Osteoblast (primary cell): ENCODE results near the gene NFKBIZ. TPM values are rescaled to one million over a fixed set of nuclear protein-coding genes. Genes with fewer than 3 reads are reported as not detected.
"Not testable (repeated sequence)": the region's sequence is repeated elsewhere in the genome, so short reads cannot be mapped to it uniquely, and the experiment has no call there.

ENCODE experiments used
- DNase-seq: peaks from one replicate; pipeline ENCODE4 v3.0.0; 2011; ENCODE audit warnings: low spot score, mixed read lengths; ENCODE audit not compliant: insufficient read length; ENCODE audit errors: missing footprints
- H2AFZ ChIP-seq: 2 replicates; pipeline ENCODE4 v1.6.0; 2011; ENCODE audit warnings: mild to moderate bottlenecking, low read length
- H3K27ac ChIP-seq: 2 replicates; pipeline ENCODE4 v1.5.1; 2011; ENCODE audit warnings: mild to moderate bottlenecking, low read depth, low read length, moderate library complexity
- H3K27me3 ChIP-seq: 2 replicates; pipeline ENCODE4 v1.6.0; 2012; ENCODE audit warnings: mild to moderate bottlenecking, control low read depth, inconsistent platforms, low read length, moderate library complexity; ENCODE audit not compliant: insufficient read depth
- H3K36me3 ChIP-seq: 2 replicates; pipeline ENCODE4 v1.5.1; 2011; ENCODE audit warnings: mild to moderate bottlenecking, low read length, control low read depth, moderate library complexity; ENCODE audit not compliant: insufficient read depth
- H3K4me1 ChIP-seq: 2 replicates; pipeline ENCODE4 v1.5.1; 2011; ENCODE audit warnings: mild to moderate bottlenecking, low read length, control low read depth, moderate library complexity; ENCODE audit not compliant: insufficient read depth
- H3K4me2 ChIP-seq: 2 replicates; pipeline ENCODE4 v1.6.0; 2011; ENCODE audit warnings: mild to moderate bottlenecking, low read length; ENCODE audit not compliant: insufficient read depth
- H3K4me3 ChIP-seq: fragments of 200-600 bp; sonication (generic); 3 replicates; pipeline ENCODE4 v1.5.1; 2012; ENCODE audit warnings: mild to moderate bottlenecking, low read length, inconsistent platforms; ENCODE audit not compliant: insufficient read depth
- H3K79me2 ChIP-seq: 2 replicates; pipeline ENCODE4 v1.6.0; 2012; ENCODE audit warnings: mild to moderate bottlenecking, low read length, control low read depth, inconsistent platforms; ENCODE audit not compliant: insufficient read depth
- H3K9me3 ChIP-seq: 2 replicates; pipeline ENCODE4 v1.5.1; 2011; ENCODE audit warnings: low read depth, low read length, control low read depth
- H4K20me1 ChIP-seq: 2 replicates; pipeline ENCODE4 v1.6.0; 2012; ENCODE audit warnings: mild to moderate bottlenecking, low read length, control low read depth; ENCODE audit not compliant: insufficient read depth
- total RNA-seq: library from RNA; depleted of rRNA; stranded (reverse); fragments of >200 nt; gene quantifications from 2 replicates; pipeline ENCODE4 v1.2.3, GENCODE V29; 2012
- TF ChIP-seq, protein P1 (sequence below): IDR thresholded peaks from 2 replicates; pipeline ENCODE4 v1.5.1; 2011; ENCODE audit warnings: mild to moderate bottlenecking, low read depth, low read length, moderate library complexity; ENCODE audit errors: extremely low read depth

The NFKBIZ gene
- total RNA-seq, 1 donor = 55.0 TPM

DNA sequence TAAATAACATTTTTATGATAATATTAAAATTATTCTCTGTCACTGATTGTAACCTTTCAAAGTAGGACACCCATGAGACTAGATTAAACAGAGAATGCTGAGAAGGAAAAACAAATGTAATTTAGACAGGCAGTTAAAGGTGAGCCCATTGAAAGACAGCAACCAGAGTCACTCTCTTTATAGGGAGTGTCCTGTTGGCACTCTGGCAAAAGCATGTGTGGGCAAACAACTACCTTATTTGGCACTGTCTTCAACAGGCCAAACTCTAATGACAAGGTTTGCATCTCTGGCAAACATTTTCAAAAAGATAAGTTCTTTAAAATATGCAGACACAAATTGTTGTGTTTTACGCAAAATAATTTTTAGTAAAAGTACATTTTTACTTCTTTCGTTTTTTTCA lies 29.8 kb downstream of the NFKBIZ start:
- Histone ChIP-seq H3K79me2 (no peaks in the 10 kb centered on the region), H3K4me3 (no peak overlapping the region), H3K9me3 (no peaks in the 10 kb centered on the region), H3K27ac (no peak overlapping the region), H4K20me1 (no peaks in the 10 kb centered on the region), H2AFZ (no peak overlapping the region), H3K27me3 (no peaks in the 10 kb centered on the region), H3K36me3 (no peaks in the 10 kb centered on the region), H3K4me1 (no peaks in the 10 kb centered on the region), H3K4me2 (no peak overlapping the region)
- TF ChIP-seq, protein P1, sequence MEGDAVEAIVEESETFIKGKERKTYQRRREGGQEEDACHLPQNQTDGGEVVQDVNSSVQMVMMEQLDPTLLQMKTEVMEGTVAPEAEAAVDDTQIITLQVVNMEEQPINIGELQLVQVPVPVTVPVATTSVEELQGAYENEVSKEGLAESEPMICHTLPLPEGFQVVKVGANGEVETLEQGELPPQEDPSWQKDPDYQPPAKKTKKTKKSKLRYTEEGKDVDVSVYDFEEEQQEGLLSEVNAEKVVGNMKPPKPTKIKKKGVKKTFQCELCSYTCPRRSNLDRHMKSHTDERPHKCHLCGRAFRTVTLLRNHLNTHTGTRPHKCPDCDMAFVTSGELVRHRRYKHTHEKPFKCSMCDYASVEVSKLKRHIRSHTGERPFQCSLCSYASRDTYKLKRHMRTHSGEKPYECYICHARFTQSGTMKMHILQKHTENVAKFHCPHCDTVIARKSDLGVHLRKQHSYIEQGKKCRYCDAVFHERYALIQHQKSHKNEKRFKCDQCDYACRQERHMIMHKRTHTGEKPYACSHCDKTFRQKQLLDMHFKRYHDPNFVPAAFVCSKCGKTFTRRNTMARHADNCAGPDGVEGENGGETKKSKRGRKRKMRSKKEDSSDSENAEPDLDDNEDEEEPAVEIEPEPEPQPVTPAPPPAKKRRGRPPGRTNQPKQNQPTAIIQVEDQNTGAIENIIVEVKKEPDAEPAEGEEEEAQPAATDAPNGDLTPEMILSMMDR = no peak
- DNase-seq = no peak

DNA sequence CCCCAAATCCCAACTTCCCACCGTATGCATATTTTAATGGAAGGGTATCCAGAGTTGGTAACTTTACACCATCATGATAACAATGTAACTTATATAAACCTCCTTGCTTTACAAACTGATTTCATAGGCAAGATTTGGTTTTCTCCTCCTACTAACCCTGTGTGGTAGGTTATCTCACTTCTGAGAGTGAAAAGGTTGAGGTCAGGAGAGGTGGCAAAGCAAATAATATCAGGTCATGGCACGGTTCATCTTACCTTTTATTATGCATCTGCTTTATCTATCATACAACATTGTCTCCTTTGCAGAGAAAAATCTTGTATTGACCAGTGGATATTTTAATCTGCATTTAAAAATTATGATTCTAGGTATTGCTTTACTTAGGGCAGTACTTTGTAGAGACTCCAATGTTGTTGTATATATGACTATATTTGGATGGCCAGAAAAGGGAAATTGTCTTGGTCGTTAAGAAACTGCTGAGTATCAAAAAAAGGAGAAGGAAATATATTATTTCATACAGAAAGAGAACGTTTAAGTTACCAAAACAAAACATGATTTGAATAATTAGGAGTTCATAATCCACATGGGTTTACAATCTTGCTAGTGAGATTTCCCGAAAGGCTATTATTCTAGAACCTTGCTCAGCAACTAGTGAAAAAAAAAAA lies 30.4 kb downstream of the NFKBIZ start:
- DNase-seq = no peak
- Histone ChIP-seq H3K79me2 (no peaks in the 10 kb centered on the region), H3K4me1 (no peaks in the 10 kb centered on the region), H4K20me1 (no peaks in the 10 kb centered on the region), H3K27me3 (no peaks in the 10 kb centered on the region), H3K27ac (no peak overlapping the region), H3K36me3 (no peaks in the 10 kb centered on the region), H2AFZ (no peak overlapping the region), H3K9me3 (no peaks in the 10 kb centered on the region), H3K4me3 (no peak overlapping the region), H3K4me2 (no peak overlapping the region)
- TF ChIP-seq, protein P1 = no peak

DNA sequence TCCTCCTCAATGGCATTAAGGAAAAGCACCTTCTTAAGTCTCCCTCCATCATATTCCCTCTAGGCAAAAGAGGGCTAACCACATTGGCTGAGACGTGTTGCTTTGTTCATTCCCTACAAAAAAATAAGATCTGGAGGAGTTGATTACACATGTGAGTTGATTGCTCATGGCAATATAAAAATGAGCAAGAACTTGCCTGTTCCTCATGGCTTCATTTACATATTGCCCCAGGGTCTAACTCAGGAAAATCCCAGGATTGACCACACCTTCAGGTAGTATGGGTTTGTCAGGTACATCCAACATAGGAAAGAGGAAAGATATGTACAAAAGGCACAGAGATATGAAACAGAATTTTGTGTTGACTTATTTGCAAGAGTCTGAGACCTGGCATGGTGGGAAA lies 35.5 kb downstream of the NFKBIZ start:
- Histone ChIP-seq H3K79me2 (no peaks in the 10 kb centered on the region), H3K27ac (no peak overlapping the region), H2AFZ (no peak overlapping the region), H3K36me3 (no peaks in the 10 kb centered on the region), H3K9me3 (no peaks in the 10 kb centered on the region), H3K4me2 (no peak overlapping the region), H3K4me3 (no peak overlapping the region), H3K4me1 (no peaks in the 10 kb centered on the region), H3K27me3 (no peaks in the 10 kb centered on the region), H4K20me1 (no peaks in the 10 kb centered on the region)
- TF ChIP-seq, protein P1 = no peak
- no peak for DNase-seq

DNA sequence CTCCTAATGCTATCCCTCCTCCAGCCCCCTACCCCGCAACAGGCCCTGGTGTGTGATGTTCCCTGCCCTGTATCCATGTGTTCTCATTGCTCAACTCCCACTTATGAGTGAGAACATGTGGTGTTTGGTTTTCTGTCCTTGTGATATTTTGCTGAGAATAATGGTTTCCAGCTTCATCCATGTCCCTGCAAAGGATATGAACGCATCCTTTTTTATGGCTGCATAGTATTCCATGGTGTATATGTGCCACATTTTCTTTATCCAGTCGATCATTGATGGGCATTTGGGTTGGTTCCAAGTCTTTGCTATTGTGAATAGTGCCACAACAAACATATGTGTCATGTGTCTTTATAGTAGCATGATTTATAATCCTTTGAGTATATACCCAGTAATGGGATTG lies 36.3 kb downstream of the NFKBIZ start:
- H2AFZ ChIP-seq, H3K4me3 ChIP-seq, H3K4me1 ChIP-seq, H4K20me1 ChIP-seq, H3K79me2 ChIP-seq, H3K9me3 ChIP-seq, DNase-seq, H3K27ac ChIP-seq, H3K27me3 ChIP-seq, H3K4me2 ChIP-seq, H3K36me3 ChIP-seq: not testable (repeated sequence)
